ENCODE measurements around the gene GIMAP7. TPM values are rescaled to one million over a fixed set of nuclear protein-coding genes. Genes with fewer than 3 reads are reported as not detected.
A peak's percentile ranks its signal among the peaks of the same experiment; 100 is the strongest.

GIMAP7 gene
- total RNA-seq, 1 donor from 2014 or later = 16.8 TPM

- no peak for DNase-seq
- intact Hi-C loops (cut with micrococcal nuclease) = loop anchor here (5.0 kb wide), 1 partner anchor 117 kb away; the partner anchor contains the start of gene GIMAP8
- H3K27me3 ChIP-seq (ENCODE audit: low read depth) = no peaks in the 10 kb centered on the region
- peaks cover 28% of the 10 kb centered on the region for H3K9me3 ChIP-seq (replicated peaks)
- peak overlapping the region; percentile 89 for H3K27ac ChIP-seq (replicated peaks)
- no peak for TF ChIP-seq CTCF (IDR thresholded peaks at IDR 0.05; ENCODE audit: borderline replicate concordance)
- peak overlapping the region; percentile 70 for H3K4me3 ChIP-seq
- peaks cover 28% of the 10 kb centered on the region for H3K4me1 ChIP-seq
- H3K36me3 ChIP-seq = peaks cover 46% of the 10 kb centered on the region
These were observed 54.7 kb downstream of the GIMAP7 start for GRCh38 chr7:150569245-150569955.

Other genes with a start within 250 kb of the GIMAP7 start
- 4.3 TPM for gene LRRC61, start 191.5 kb upstream of the GIMAP7 start, total RNA-seq
- gene ACTR3C, start 191.3 kb upstream of the GIMAP7 start, total RNA-seq = 5.1 TPM
- gene RARRES2, start 173.2 kb upstream of the GIMAP7 start, total RNA-seq = 17.6 TPM
- 110 TPM for gene REPIN1, start 146.1 kb upstream of the GIMAP7 start, total RNA-seq
- 3.1 TPM for gene ZNF775, start 135.5 kb upstream of the GIMAP7 start, total RNA-seq
- 11.0 TPM for gene GIMAP8, start 64.2 kb upstream of the GIMAP7 start, total RNA-seq
- 31.2 TPM for gene GIMAP4, start 52.5 kb downstream of the GIMAP7 start, total RNA-seq
- 24.3 TPM for gene GIMAP6, start 117.5 kb downstream of the GIMAP7 start, total RNA-seq
- 5.0 TPM for gene GIMAP2, start 170.8 kb downstream of the GIMAP7 start, total RNA-seq
- gene GIMAP1, start 201.7 kb downstream of the GIMAP7 start, total RNA-seq = 5.9 TPM
- gene GIMAP5, start 222.5 kb downstream of the GIMAP7 start, total RNA-seq = 10.7 TPM

All from left ventricle myocardium inferior (tissue), 1 donor.